Measurements from ENCODE around the gene RHOXF2B.
A peak's percentile ranks its signal among the peaks of the same experiment; 100 is the strongest.

DNA sequence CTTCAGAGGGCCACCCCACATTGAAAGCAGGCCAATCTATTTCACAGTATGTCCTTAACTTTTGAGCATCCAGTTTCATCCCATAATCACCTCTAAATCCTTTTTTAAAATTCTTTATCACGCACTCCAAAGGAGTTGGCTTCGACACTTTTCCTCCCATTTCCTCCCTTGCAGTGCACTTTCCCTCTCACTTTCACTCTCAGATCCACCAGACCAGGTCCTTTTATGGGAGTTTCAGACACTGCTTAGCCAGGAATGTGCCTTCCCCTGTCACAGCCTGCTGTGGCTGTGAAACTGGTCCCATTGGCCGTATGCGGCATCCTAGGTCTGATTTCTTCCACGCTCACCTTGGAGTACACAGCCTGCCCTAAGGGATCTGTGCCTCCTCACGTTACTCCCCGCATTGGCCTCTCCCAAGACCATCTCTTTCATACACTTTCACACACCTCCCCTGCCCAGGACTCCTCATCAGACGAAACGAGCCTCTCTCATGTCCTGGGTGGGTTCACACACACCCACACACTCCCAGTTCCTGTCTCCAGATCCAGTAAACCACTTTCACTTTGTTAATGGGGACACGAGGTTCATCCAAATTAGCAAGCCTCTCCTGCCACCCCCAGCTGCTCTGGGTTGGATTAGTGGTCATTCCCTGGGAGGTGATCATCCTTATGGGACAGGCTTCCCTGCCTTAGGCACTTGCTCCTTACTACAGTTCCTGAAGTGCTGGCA lies 10.0 kb upstream of the RHOXF2B start:
- TF ChIP-seq POLR2AphosphoS5 (IDR thresholded peaks at IDR 0.05; ENCODE audit: low read depth, low read length): no peak
- no peak for TF ChIP-seq TAF1 (IDR thresholded peaks at IDR 0.05; ENCODE audit: low read depth, low read length)
- TF ChIP-seq POLR2A (IDR thresholded peaks at IDR 0.05; ENCODE audit: low read depth, low read length): no peak
- TF ChIP-seq SPI1 (IDR thresholded peaks at IDR 0.05; ENCODE audit: low read depth, low read length): peak; percentile 58
